Panc1 (cell line): ENCODE results near the gene LPAR4. TPM values are rescaled to one million over a fixed set of nuclear protein-coding genes. Genes with fewer than 3 reads are reported as not detected.

Experiments
- ATAC-seq: fragments of 200-7000 bp; cut with Tn5 transposase; 2 replicates; pipeline ENCODE4 v1.9.1; 2020; ENCODE audit warnings: mild to moderate bottlenecking, moderate library complexity
- BruUV-seq: library from RNA; stranded (reverse); fragments of 400-500 nt; replicated peaks from 2 replicates; lab custom pipeline; 2021; lab: Mats Ljungman, UMichigan
- CTCF ChIA-PET: fragments of 300-600 bp; sonication (Branson Sonifier 250); formaldehyde crosslinking; loops from one replicate; lab custom pipeline; 2022; ENCODE audit warnings: antibody characterized with exemption; lab: Charles Lee
- POLR2A ChIA-PET: fragments of 300-600 bp; sonication (Branson Sonifier 250); formaldehyde crosslinking; loops from one replicate; lab custom pipeline; 2022; ENCODE audit warnings: antibody characterized with exemption; lab: Charles Lee
- DNase-seq: peaks from one replicate; pipeline ENCODE4 v3.0.0-alpha.2; 2010; ENCODE audit warnings: low read depth, low spot score
- H3K27ac ChIP-seq: 2 replicates; pipeline ENCODE4 v1.5.1; 2011; ENCODE audit warnings: mild to moderate bottlenecking, low read length, inconsistent platforms
- H3K27me3 ChIP-seq: fragments of 200-500 bp; sonication (Bioruptor generic); 2 replicates; pipeline ENCODE4 v1.6.0; 2014; ENCODE audit warnings: low read length, inconsistent platforms; ENCODE audit not compliant: control insufficient read depth, insufficient read depth
- H3K36me3 ChIP-seq: fragments of 200-500 bp; sonication (Bioruptor generic); 2 replicates; pipeline ENCODE4 v1.5.1; 2014; ENCODE audit warnings: inconsistent platforms, mild to moderate bottlenecking, low read length, moderate library complexity; ENCODE audit not compliant: control insufficient read depth, insufficient read depth
- H3K4me1 ChIP-seq: 2 replicates; pipeline ENCODE4 v1.5.1; 2011; ENCODE audit warnings: inconsistent platforms, mild to moderate bottlenecking, low read length, moderate library complexity; ENCODE audit not compliant: control insufficient read depth, insufficient read depth
- H3K4me3 ChIP-seq, 2 experiments: 2 replicates each; pipeline ENCODE4 v1.5.1; 2011 to 2012; ENCODE audit warnings: low read depth in 2 of 2, low read length in 2 of 2, mild to moderate bottlenecking in 2 of 2, inconsistent platforms in 1 of 2, moderate library complexity in 1 of 2
- H3K9me3 ChIP-seq: fragments of 200-500 bp; sonication (Bioruptor generic); 2 replicates; pipeline ENCODE4 v1.5.1; 2014; ENCODE audit warnings: low read depth, mild to moderate bottlenecking, inconsistent platforms, low read length, moderate library complexity; ENCODE audit not compliant: control insufficient read depth, insufficient read depth
- CTCF ChIP-seq: fragments of 450-650 bp; IDR thresholded peaks from 2 replicates; pipeline ENCODE4 v1.5.1; 2017; ENCODE audit warnings: mild to moderate bottlenecking
- POLR2AphosphoS5 ChIP-seq: IDR thresholded peaks from 2 replicates; pipeline ENCODE4 v1.6.1; 2012; ENCODE audit warnings: mild to moderate bottlenecking, low read depth, low read length, moderate library complexity
- REST ChIP-seq, 2 experiments: IDR thresholded peaks; 2 replicates each; pipeline ENCODE4 v1.6.1; 2011 to 2012; ENCODE audit warnings: low read depth in 2 of 2, control low read depth in 1 of 2, low read length in 1 of 2, mild to moderate bottlenecking in 1 of 2, moderate library complexity in 1 of 2; ENCODE audit not compliant: insufficient read depth in 1 of 2
- SIN3A ChIP-seq: IDR thresholded peaks from 2 replicates; pipeline ENCODE4 v1.6.1; 2012; ENCODE audit warnings: low read depth, mild to moderate bottlenecking, low read length, moderate library complexity, borderline replicate concordance; ENCODE audit not compliant: insufficient read depth
- TCF7L2 ChIP-seq: IDR thresholded peaks from 2 replicates; pipeline ENCODE4 v1.6.1; 2011; ENCODE audit warnings: mild to moderate bottlenecking, low read depth, low read length, inconsistent platforms
- in situ Hi-C: cut with HindIII; loops from 2 replicates; pipeline ENCODE4 v1.10.0; 2016; ENCODE audit warnings: low sequenced_read_pairs, low pct_unique_long_range_greater_than_20kb
- intact Hi-C: fragments of 100-400 bp; cut with micrococcal nuclease; formaldehyde crosslinking; loops from one replicate; pipeline ENCODE4 v1.10.0; 2022; ENCODE audit not compliant: unreplicated experiment
- total RNA-seq: library from RNA; stranded (reverse); gene quantifications from one replicate; pipeline ENCODE4 v1.2.1, GENCODE V29; 2021; ENCODE audit not compliant: unreplicated experiment

Gene LPAR4
- total RNA-seq, 1 experiment from 2014 or later, result not detected

GRCh38 chrX:78708262-78708661 lies 39.3 kb upstream of the LPAR4 start:
- ChIA-PET POLR2A (no interaction called here), CTCF (interaction anchor here (0.6 kb wide), 1 partner anchor 153 kb away, joined by 3 read pairs; no protein-coding TSS in a partner anchor)
- in situ Hi-C loops (no loop called here), intact Hi-C loops (no loop called here)
- no TSS peak for BruUV-seq
- no peaks in the 10 kb centered on the region for H3K27me3 ChIP-seq
- H3K27ac ChIP-seq, result no peak overlapping the region
- no peak for TF ChIP-seq SIN3A
- peak; percentile 31; the same call in 1 of the 2 replicates for TF ChIP-seq CTCF
- no peak for TF ChIP-seq POLR2AphosphoS5
- no peak for TF ChIP-seq REST (IDR thresholded peaks at IDR 0.05; ENCODE audit: insufficient read depth in 1 of 2, low read depth in 2 of 2, low read length in 1 of 2)
- ATAC-seq, result peak; percentile 58; the same call in 1 of the 2 replicates
- H3K4me1 ChIP-seq, result no peaks in the 10 kb centered on the region
- peak; percentile 10 for DNase-seq
- H3K4me3 ChIP-seq, result no peak overlapping the region
- H3K9me3 ChIP-seq, result no peaks in the 10 kb centered on the region
- H3K36me3 ChIP-seq, result no peaks in the 10 kb centered on the region

GRCh38 chrX:78708816-78709215 lies 38.7 kb upstream of the LPAR4 start:
- H3K4me1 ChIP-seq, result no peaks in the 10 kb centered on the region
- intact Hi-C loops, result no loop called here
- ChIA-PET CTCF (interaction anchor here (0.6 kb wide), 1 partner anchor 153 kb away, joined by 3 read pairs; no protein-coding TSS in a partner anchor), POLR2A (no interaction called here)
- in situ Hi-C loops, result no loop called here
- H3K27me3 ChIP-seq, result no peaks in the 10 kb centered on the region
- ATAC-seq, result no peak
- BruUV-seq, result no TSS peak
- no peak overlapping the region for H3K4me3 ChIP-seq
- H3K27ac ChIP-seq, result no peak overlapping the region
- TF ChIP-seq REST (IDR thresholded peaks at IDR 0.05; ENCODE audit: insufficient read depth in 1 of 2, low read depth in 2 of 2, low read length in 1 of 2) (no peak), SIN3A (no peak), POLR2AphosphoS5 (no peak), CTCF (no peak), TCF7L2 (no peak)
- no peaks in the 10 kb centered on the region for H3K36me3 ChIP-seq
- H3K9me3 ChIP-seq, result no peaks in the 10 kb centered on the region
- no peak for DNase-seq
